ENCODE results near the gene IVD. TPM values are rescaled to one million over a fixed set of nuclear protein-coding genes. Genes with fewer than 3 reads are reported as not detected.

Gene IVD
- total and polyA plus RNA-seq, 2 of the 8 experiments (the other 6 are each of a cell fraction or from before 2014, with no cell fraction given): 55.2 to 78.8 TPM

DNA sequence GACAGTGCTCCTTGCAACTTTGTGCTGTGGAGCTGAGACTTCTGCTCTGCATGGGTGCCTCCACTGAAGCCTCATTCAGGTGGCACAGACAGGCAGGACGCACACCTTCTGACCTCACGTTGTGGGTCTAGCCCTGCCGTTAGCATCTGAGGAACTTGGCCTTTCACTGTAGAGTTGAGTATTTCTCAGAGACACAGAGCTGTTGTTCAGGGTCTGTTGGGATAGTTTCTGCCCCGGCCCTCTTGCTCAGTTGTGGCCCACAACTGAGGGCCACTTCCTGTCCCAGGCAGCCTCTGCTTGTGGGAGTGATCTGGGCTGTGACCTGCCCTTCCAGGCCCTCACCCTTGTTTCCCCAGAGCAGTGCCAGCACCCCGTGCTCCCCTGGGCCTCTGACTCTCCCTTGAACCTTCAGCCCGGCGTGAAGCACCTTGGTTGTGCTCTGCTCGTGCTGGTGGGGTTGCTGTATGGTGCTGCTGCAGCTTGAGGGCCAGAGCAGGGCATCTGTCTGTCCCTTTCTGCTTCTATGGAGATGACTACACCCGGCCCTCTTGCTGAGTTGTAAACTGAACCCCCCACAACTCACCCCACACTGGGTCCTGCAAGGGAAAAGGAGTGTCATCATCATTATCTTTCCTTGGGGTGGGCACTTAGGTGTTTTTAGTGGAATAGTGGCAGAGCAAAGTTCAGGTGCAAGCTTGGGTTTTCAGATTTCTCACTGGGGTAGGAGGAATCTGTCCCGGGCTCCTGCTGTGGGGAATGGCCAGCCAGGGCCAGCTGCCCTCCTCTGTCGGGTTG lies 46.9 kb downstream of the IVD start:
- peak overlapping the region; percentile 44; the same call in 1 of the 2 replicates for H2BK5ac ChIP-seq (ENCODE audit: low read depth, low read length)
- no peaks in the 10 kb centered on the region for H3K9me3 ChIP-seq (ENCODE audit: insufficient read depth in 2 of 2, low read depth in 1 of 2, low read length in 1 of 2)
- peaks cover 38% of the 10 kb centered on the region for H3K79me1 ChIP-seq (ENCODE audit: low read depth, low read length)
- peaks cover 50 to 56% of the 10 kb centered on the region in 2 experiments for H4K20me1 ChIP-seq (replicated peaks in 1 of 2; ENCODE audit: control insufficient read depth in 1 of 2, insufficient read depth in 2 of 2, low read length in 2 of 2)
- H2AFZ ChIP-seq (ENCODE audit: low read length): no peak overlapping the region
- no peaks in the 10 kb centered on the region for H3K23me2 ChIP-seq (ENCODE audit: low read depth, low read length)
- FAIRE-seq (no peak), DNase-seq (ENCODE audit: low read depth in 1 of 2, low spot score in 2 of 2) (no peak)
- H3K9ac ChIP-seq (replicated peaks in 1 of 4; ENCODE audit: extremely low read depth in 1 of 4, low read depth in 3 of 4, low read length in 3 of 4): no peak overlapping the region
- H3K56ac ChIP-seq (replicated peaks; ENCODE audit: insufficient read length, low read depth, low read length): no peak overlapping the region
- no peak overlapping the region for H4K5ac ChIP-seq (ENCODE audit: insufficient read length, low read depth, low read length)
- no peak overlapping the region for H2BK15ac ChIP-seq (ENCODE audit: low read length)
- POLR2A ChIA-PET (ENCODE audit: partially characterized antibody): interaction anchor here (1.1 to 6.2 kb wide), 4 partner anchors 11 to 46 kb away, joined by 3 to 36 read pairs (median 5); partner anchors contain the start of genes BAHD1, CHST14 and IVD
- CTCF ChIA-PET (ENCODE audit: partially characterized antibody): interaction anchor here (0.6 to 5.0 kb wide), 8 partner anchors 8 to 235 kb away, joined by 3 to 26 read pairs (median 3); partner anchors contain the start of gene IVD
- no peak overlapping the region; the same call in 1 of the 2 replicates for H3K27ac ChIP-seq (ENCODE audit: low read depth, low read length)
- H3K4me3 ChIP-seq (ENCODE audit: extremely low read depth in 1 of 4, insufficient read depth in 2 of 4, low read depth in 3 of 4, low read length in 4 of 4): no peak overlapping the region; a peak in 1 of 8 replicates
- no peak overlapping the region for H2BK12ac ChIP-seq (ENCODE audit: low read depth, low read length)
- no peak overlapping the region for H3K23ac ChIP-seq (ENCODE audit: insufficient read length)
- no peak overlapping the region for H3K18ac ChIP-seq (ENCODE audit: extremely low read depth, low read length)
- H4K91ac ChIP-seq (replicated peaks; ENCODE audit: insufficient read length, low read length): no peak overlapping the region
- no peak overlapping the region for H3K14ac ChIP-seq (ENCODE audit: insufficient read length)
- H3K4me1 ChIP-seq (replicated peaks in 1 of 4; ENCODE audit: control insufficient read depth in 3 of 4, insufficient read depth in 4 of 4, low read length in 3 of 4): peaks cover 4 to 41% (median 19%) of the 10 kb centered on the region in 4 experiments
- 83% methylated on average over 11 of the region's 11 CpGs; no CpG with 5 or more reads in 1 of the 2 experiments for WGBS, 2 experiments (ENCODE audit: extremely low coverage in 1 of 2, insufficient coverage in 1 of 2, insufficient read length in 1 of 2, insufficient replicate concordance in 2 of 2, low coverage in 1 of 2, low lambda C conversion rate in 2 of 2, missing lambda C conversion rate in 1 of 2)
- peak overlapping the region; percentile 16; the same call in 1 of the 2 replicates for H4K8ac ChIP-seq (ENCODE audit: extremely low read depth, insufficient read depth, low read length)
- no peak overlapping the region for H3K4ac ChIP-seq (replicated peaks; ENCODE audit: insufficient read length, low read depth, low read length)
- no peak overlapping the region for H2BK20ac ChIP-seq (ENCODE audit: low read length)
- H3K79me2 ChIP-seq (ENCODE audit: control insufficient read depth in 1 of 2, insufficient read depth in 2 of 2, low read length in 2 of 2): peaks cover 20 to 99% of the 10 kb centered on the region in 2 experiments
- H2AK5ac ChIP-seq (ENCODE audit: low read depth, low read length): no peak overlapping the region
- peaks cover 0 to 3% (median 0%) of the 10 kb centered on the region in 4 experiments; a peak in 1 of 8 replicates for H3K36me3 ChIP-seq (ENCODE audit: control insufficient read depth in 2 of 4, insufficient read depth in 4 of 4, low read length in 3 of 4)
- H3K4me2 ChIP-seq (ENCODE audit: insufficient read depth in 1 of 2, low read depth in 2 of 2, low read length in 2 of 2): peak overlapping the region; percentile 2 to 31; a peak in 1 of 4 replicates
- H2BK120ac ChIP-seq (replicated peaks; ENCODE audit: low read depth, low read length): no peak overlapping the region
- H3K27me3 ChIP-seq (replicated peaks in 1 of 4; ENCODE audit: control insufficient read depth in 3 of 4, extremely low read depth in 1 of 4, insufficient read depth in 3 of 4, low read length in 3 of 4): no peaks in the 10 kb centered on the region
- TF ChIP-seq GTF2F1 (IDR thresholded peaks at IDR 0.05; ENCODE audit: borderline replicate concordance, low read depth, low read length) (no peak), BRCA1 (IDR thresholded peaks at IDR 0.05; ENCODE audit: low read depth, low read length) (no peak), KDM4A (IDR thresholded peaks at IDR 0.05; ENCODE audit: low read depth, low read length, severe bottlenecking) (no peak), SIRT6 (IDR thresholded peaks at IDR 0.05; ENCODE audit: low read length) (no peak), TCF12 (IDR thresholded peaks at IDR 0.05; ENCODE audit: low read depth, low read length) (no peak), EZH2 (IDR thresholded peaks at IDR 0.05; ENCODE audit: low read depth, low read length, severe bottlenecking) (no peak), SUZ12 (IDR thresholded peaks at IDR 0.05; ENCODE audit: low read length) (no peak), EP300 (IDR thresholded peaks at IDR 0.05; ENCODE audit: borderline replicate concordance in 1 of 2, low read depth in 2 of 2, low read length in 2 of 2) (no peak), SIN3A (conservative IDR thresholded peaks at IDR 0.05 in 1 of 2, IDR thresholded peaks at IDR 0.05 in 1 of 2; ENCODE audit: low read depth in 1 of 2, low read length in 2 of 2) (no peak), TEAD4 (IDR thresholded peaks at IDR 0.05; ENCODE audit: low read depth, low read length) (no peak), BACH1 (IDR thresholded peaks at IDR 0.05; ENCODE audit: low read length) (no peak), BCL11A (IDR thresholded peaks at IDR 0.05; ENCODE audit: low read depth in 2 of 2, low read length in 2 of 2) (no peak)
